Measurements from ENCODE around the gene SEZ6L. TPM values are rescaled to one million over a fixed set of nuclear protein-coding genes. Genes with fewer than 3 reads are reported as not detected.

SEZ6L gene
- total RNA-seq, 1 donor from 2014 or later, result not detected

GRCh38 chr22:26174280-26174679, 5.0 kb downstream of the SEZ6L start:
- DNase-seq (ENCODE audit: low read depth, low spot score), result no peak

- DNase-seq (ENCODE audit: low read depth, low spot score), result no peak
These were observed 13.5 kb downstream of the SEZ6L start for GRCh38 chr22:26182723-26183122.

- DNase-seq (ENCODE audit: low read depth, low spot score), result no peak
These were observed 15.9 kb downstream of the SEZ6L start for GRCh38 chr22:26185190-26185589.

- DNase-seq (ENCODE audit: low read depth, low spot score), result no peak
These were observed 19.1 kb downstream of the SEZ6L start for GRCh38 chr22:26188341-26188740.

GRCh38 chr22:26194313-26194712, 25.1 kb downstream of the SEZ6L start:
- no peak for DNase-seq (ENCODE audit: low read depth, low spot score)

- DNase-seq (ENCODE audit: low read depth, low spot score), result no peak
These were observed 25.6 kb downstream of the SEZ6L start for GRCh38 chr22:26194877-26195276.

- DNase-seq (ENCODE audit: low read depth, low spot score), result no peak
These were observed 27.4 kb downstream of the SEZ6L start for GRCh38 chr22:26196657-26197056.

GRCh38 chr22:26197425-26197824, 28.2 kb downstream of the SEZ6L start:
- DNase-seq (ENCODE audit: low read depth, low spot score), result no peak

- DNase-seq (ENCODE audit: low read depth, low spot score), result no peak
These were observed 30.4 kb downstream of the SEZ6L start for GRCh38 chr22:26199665-26200064.

GRCh38 chr22:26202280-26202924, 33.1 kb downstream of the SEZ6L start:
- DNase-seq (ENCODE audit: low read depth, low spot score), result no peak

- DNase-seq (ENCODE audit: low read depth, low spot score), result no peak
These were observed 36.2 kb downstream of the SEZ6L start for GRCh38 chr22:26205494-26205893.

- no peak for DNase-seq (ENCODE audit: low read depth, low spot score)
These were observed 41.1 kb downstream of the SEZ6L start for GRCh38 chr22:26210334-26210733.

GRCh38 chr22:26213826-26214225, 44.6 kb downstream of the SEZ6L start:
- DNase-seq (ENCODE audit: low read depth, low spot score), result no peak

GRCh38 chr22:26214466-26214865, 45.2 kb downstream of the SEZ6L start:
- no peak for DNase-seq (ENCODE audit: low read depth, low spot score)

- DNase-seq (ENCODE audit: low read depth, low spot score), result no peak
These were observed 46.5 kb downstream of the SEZ6L start for GRCh38 chr22:26215736-26216135.

GRCh38 chr22:26225207-26225606, 55.9 kb downstream of the SEZ6L start:
- no peak for DNase-seq (ENCODE audit: low read depth, low spot score)

GRCh38 chr22:26226538-26227297, 57.5 kb downstream of the SEZ6L start:
- DNase-seq (ENCODE audit: low read depth, low spot score), result no peak

GRCh38 chr22:26229910-26230309, 60.6 kb downstream of the SEZ6L start:
- no peak for DNase-seq (ENCODE audit: low read depth, low spot score)

- no peak for DNase-seq (ENCODE audit: low read depth, low spot score)
These were observed 65.0 kb downstream of the SEZ6L start for GRCh38 chr22:26234296-26234695.

GRCh38 chr22:26235792-26236487, 66.7 kb downstream of the SEZ6L start:
- no peak for DNase-seq (ENCODE audit: low read depth, low spot score)

- DNase-seq (ENCODE audit: low read depth, low spot score), result no peak
These were observed 67.7 kb downstream of the SEZ6L start for GRCh38 chr22:26236991-26237390.

- no peak for DNase-seq (ENCODE audit: low read depth, low spot score)
These were observed 69.3 kb downstream of the SEZ6L start for GRCh38 chr22:26238596-26238995.
